CD4-positive, alpha-beta T cell treated with Interleukin-4 for 1 hour (primary cell): Measurements from ENCODE around the gene GBF1.

ENCODE experiments used
- DNase-seq, 2 donors: peaks; one replicate each; pipeline ENCODE4 v3.0.0-alpha.2; 2020 to 2022

The GBF1 gene

DNA sequence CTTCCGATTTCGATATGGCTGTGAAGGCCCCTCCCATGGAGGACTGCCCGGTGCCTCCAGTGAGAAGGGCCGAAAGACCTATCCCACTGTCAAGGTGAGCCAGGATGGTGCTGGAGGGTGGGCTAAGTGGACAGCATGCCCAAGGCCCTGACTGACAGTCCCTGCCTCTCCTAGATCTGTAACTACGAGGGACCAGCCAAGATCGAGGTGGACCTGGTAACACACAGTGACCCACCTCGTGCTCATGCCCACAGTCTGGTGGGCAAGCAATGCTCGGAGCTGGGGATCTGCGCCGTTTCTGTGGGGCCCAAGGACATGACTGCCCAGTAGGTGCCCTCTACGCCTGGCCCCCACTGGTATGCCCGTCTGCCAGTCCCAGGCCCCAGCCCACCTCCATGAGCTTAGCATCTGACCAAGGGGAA, 151.4 kb downstream of the GBF1 start:
- no peak for DNase-seq

DNA sequence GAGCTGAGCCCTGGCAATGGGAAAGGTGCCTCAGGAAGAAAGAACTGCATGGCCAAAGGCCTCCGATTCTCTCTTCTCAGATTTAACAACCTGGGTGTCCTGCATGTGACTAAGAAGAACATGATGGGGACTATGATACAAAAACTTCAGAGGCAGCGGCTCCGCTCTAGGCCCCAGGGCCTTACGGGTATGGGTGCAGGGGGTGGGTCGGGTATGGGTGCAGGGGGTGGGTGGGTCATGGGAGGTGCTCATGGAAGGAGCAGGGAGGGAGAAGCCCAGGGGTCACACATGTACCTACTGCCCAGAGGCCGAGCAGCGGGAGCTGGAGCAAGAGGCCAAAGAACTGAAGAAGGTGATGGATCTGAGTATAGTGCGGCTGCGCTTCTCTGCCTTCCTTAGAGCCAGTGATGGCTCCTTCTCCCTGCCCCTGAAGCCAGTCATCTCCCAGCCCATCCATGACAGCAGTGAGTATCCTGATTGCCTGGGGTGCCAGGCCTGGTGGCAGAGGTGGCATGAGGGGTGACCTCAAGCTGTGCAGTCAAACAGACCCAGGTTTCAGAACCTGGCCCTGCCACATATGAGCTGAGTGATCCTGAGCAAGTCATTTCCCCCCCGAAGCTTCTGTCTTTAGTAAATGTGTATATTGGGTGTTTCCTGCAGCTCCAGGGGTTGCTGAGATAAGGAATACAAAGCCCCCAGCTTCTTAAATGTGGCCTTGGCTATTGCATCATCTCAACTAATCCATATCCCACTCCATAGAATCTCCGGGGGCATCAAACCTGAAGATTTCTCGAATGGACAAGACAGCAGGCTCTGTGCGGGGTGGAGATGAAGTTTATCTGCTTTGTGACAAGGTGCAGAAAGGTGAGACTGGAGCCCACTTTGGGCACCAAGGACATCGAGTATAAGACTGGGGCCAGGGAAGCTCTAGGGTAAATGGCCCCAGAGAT, 152.2 kb downstream of the GBF1 start:
- peak in 1 of 2 donors; percentile 13 for DNase-seq

DNA sequence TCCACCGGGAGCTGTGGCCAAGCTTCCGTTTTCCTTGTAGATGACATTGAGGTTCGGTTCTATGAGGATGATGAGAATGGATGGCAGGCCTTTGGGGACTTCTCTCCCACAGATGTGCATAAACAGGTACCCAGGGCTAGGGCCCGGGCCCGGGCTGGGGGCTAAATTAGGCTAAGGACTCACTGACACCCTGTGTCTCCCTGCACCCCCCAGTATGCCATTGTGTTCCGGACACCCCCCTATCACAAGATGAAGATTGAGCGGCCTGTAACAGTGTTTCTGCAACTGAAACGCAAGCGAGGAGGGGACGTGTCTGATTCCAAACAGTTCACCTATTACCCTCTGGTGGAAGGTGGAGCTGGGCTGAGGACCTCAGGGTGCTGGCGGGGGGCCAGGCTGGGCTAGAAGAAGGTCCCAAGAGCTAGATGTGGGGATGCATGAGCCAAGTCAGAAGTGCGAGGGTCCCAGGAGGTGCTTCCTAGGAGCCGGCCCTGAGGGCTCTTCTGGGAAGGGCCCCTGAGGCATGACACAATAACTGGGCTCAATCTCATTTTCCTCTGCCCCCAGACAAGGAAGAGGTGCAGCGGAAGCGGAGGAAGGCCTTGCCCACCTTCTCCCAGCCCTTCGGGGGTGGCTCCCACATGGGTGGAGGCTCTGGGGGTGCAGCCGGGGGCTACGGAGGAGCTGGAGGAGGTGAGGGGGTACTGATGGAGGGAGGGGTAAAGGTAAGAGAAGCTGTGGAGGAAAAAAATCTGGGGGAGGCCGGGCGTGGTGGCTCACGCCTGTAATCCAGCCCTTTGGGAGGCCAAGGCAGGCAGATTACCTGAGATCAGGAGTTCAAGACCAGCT, 153.1 kb downstream of the GBF1 start:
- peak in 1 of 2 donors; percentile 20 for DNase-seq

DNA sequence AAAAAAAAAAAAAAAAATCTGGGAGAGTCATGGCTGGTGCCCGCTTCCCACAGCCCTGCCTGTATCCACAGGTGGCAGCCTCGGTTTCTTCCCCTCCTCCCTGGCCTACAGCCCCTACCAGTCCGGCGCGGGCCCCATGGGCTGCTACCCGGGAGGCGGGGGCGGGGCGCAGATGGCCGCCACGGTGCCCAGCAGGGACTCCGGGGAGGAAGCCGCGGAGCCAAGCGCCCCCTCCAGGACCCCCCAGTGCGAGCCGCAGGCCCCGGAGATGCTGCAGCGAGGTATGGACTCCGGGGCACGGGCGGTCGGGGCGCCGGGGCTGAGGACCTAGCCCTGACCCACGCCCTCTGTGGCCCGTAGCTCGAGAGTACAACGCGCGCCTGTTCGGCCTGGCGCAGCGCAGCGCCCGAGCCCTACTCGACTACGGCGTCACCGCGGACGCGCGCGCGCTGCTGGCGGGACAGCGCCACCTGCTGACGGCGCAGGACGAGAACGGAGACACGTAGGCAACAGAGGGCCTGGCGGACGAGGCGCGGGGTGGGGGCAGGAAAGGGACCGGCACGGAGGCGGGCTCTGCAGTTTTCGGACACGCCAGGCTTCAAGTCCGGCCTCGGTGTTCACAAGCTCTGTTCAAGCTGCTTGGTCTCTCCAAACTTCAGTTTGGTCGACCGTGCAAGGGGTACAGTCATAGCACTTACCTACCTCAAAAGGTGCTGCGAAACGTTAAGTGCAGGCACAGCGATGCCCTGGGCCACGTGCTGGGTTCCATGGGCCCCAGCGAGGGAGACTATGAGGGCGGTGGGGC, 154.1 kb downstream of the GBF1 start:
- DNase-seq = peak; percentile 90

DNA sequence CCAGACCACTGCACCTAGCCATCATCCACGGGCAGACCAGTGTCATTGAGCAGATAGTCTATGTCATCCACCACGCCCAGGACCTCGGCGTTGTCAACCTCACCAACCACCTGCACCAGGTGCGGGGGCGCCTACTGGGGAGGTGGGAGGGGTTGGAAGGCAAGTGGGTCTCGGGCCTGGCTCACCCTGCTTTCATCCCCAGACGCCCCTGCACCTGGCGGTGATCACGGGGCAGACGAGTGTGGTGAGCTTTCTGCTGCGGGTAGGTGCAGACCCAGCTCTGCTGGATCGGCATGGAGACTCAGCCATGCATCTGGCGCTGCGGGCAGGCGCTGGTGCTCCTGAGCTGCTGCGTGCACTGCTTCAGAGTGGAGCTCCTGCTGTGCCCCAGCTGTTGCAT, 154.7 kb downstream of the GBF1 start:
- peak in 1 of 2 donors; percentile 10 for DNase-seq

DNA sequence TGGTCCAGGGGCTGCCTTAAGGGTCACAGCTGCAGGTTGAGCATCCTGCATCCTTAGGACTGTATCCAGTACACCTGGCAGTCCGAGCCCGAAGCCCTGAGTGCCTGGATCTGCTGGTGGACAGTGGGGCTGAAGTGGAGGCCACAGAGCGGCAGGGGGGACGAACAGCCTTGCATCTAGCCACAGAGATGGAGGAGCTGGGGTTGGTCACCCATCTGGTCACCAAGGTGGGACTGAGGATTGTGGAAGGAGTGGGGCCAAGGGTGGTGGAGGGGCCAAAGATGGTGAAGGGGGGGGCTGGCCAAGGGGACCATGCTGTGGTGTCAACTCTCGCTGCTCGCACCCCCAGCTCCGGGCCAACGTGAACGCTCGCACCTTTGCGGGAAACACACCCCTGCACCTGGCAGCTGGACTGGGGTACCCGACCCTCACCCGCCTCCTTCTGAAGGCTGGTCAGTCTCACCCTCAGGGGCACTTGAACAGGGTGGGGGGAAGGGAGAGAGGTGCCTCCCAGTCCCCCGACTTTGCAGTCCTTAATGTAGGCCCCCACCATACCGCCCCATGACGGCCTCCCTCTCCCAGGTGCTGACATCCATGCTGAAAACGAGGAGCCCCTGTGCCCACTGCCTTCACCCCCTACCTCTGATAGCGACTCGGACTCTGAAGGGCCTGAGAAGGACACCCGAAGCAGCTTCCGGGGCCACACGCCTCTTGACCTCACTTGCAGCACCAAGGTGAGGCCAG, 155.4 kb downstream of the GBF1 start:
- no peak for DNase-seq

DNA sequence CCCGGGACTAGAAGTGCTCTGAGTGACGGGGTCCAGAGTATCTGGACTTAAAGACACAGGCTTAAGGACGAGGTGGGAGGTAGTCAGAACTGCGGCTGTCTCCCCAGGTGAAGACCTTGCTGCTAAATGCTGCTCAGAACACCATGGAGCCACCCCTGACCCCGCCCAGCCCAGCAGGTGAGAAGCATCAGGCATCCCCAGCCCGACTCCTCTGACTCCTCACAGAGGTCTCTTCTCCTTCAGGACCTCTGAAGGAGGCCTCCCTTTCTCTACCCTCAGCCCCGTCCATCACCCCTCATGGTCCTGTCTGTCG, 156.0 kb downstream of the GBF1 start:
- no peak for DNase-seq

DNA sequence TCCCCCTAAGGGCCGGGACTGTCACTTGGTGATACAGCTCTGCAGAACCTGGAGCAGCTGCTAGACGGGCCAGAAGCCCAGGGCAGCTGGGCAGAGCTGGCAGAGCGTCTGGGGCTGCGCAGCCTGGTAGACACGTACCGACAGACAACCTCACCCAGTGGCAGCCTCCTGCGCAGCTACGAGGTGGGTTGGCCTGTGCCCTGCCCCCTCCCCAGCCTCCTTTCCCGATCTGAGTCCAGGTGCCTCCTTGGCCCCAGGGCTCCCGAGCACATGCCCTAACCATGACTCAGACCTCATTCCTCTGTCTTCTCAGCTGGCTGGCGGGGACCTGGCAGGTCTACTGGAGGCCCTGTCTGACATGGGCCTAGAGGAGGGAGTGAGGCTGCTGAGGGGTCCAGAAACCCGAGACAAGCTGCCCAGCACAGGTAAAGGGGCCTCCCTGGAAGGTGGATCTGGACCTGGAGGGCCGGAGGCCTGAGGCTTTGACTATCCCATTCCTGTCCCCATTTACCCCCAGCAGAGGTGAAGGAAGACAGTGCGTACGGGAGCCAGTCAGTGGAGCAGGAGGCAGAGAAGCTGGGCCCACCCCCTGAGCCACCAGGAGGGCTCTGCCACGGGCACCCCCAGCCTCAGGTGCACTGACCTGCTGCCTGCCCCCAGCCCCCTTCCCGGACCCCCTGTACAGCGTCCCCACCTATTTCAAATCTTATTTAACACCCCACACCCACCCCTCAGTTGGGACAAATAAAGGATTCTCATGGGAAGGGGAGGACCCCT, 156.6 kb downstream of the GBF1 start:
- DNase-seq = no peak

DNA sequence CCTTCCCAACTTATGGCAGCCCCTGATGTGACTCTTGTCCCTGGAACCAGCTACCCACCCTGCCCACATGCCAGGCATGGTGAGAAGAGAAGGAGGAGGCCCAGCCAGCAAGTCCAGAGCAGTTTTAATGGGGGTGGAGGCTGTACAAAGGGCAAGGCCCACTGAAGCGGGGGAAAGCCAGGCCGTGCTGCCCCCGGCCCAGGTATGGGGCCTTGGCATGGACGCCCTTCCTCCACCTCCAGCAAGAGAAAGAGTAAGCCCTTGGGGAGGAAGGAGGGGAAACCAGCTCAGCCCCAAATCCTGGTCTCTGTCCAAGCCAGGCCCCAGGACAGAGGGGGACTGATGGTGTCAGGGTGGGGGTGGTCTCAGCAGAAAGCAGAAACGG, 157.2 kb downstream of the GBF1 start:
- DNase-seq = no peak

DNA sequence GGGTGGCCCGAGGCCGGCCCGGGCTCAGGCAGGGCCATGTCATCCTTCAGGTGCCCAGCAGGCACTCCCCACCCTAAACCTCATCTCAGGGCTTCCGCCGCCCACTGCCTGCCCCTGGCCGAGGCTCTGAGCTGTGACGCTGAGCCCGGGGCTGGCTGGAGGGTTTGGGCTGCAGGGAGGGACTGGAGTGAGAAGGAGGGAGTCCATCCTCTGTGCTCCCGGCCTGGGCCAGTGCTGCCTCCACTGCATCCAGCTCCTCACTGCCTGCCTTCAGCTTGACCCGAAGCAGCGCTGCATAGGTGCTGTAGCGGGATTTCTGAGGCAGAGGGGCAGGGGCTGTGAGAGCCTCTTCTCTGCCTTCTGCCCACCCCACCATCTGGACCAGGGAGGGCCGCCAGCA, 157.8 kb downstream of the GBF1 start:
- peak in 1 of 2 donors; percentile 22 for DNase-seq

DNA sequence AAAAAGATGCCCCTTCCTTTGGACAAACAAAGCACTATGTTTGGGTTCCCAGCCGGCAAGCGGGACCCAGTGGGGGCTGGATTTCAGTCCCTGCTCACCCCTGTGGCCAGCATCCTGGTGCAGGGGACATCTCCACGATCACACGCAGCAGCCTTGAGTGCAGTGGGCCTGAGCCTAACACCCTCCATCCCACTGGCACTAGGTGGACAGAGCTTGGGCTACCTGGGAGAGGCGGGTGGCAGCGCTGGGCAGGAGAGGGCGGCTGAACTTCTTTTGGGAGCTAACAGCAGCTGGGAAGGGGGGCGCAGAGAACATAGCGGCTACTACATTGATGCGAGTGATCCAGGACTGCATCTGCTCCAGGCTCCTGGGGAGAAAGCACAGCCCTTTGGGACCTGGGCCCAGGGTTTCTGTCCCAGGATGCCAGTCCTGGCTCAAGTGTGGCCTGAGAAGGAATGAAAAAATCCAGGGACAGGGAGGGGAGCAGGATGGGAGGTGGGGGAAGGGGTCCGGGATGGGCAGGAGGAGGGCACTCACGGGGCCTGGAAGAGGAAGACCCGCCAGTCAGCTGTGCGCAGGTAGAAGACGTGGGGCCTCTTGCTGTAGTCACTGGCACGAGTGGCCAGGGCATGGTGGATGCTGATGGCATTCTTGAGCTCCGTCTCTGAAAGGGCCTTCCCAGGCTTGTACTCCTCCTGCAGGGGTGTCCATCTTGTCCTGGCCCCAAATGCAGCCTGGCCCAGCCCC, 159.2 kb downstream of the GBF1 start:
- peak; percentile 41 to 45 for DNase-seq

DNA sequence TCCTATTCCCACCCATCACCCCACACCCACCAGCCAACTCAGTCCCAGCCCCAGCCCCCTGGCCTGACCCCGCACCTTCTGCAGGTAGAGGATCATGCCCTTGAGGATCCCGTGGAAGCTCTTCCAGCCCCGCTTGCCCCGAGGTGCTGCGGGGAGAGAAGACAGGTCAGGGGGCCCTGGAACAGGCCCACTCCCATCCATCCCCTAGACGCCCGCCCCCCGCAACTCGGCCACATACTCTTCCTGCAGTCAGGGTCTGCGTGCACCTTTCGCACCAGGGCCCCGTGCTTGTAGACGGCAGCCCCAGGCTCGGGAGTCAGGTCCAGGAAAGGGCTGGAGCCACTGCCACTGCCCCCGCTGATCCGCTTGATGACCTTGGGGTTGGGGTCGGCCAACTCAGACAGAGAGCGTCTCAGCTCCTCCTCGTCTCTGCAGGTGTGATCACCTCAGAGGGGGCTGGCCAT, 159.8 kb downstream of the GBF1 start:
- DNase-seq = peak in 1 of 2 donors; percentile 34

DNA sequence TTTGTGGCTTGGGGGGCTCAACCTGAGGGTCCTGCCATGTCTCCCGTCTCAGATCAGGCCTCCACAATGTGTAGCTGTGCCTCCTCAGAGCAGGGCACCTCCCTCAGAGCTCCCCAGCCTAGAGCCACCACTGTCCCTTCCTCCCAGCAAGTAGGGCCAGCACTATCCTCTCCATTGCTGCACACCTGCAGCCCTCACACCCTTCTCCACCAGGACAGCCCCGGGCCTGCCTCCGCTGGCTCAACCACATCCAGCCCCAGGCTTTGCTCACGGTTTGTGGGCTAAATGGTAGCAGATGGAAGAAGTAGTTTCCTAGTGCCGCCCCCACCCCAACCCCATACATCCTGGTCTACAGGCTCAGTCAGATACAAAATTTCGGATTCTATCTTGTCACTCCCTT, 160.3 kb downstream of the GBF1 start:
- DNase-seq = peak in 1 of 2 donors; percentile 42

DNA sequence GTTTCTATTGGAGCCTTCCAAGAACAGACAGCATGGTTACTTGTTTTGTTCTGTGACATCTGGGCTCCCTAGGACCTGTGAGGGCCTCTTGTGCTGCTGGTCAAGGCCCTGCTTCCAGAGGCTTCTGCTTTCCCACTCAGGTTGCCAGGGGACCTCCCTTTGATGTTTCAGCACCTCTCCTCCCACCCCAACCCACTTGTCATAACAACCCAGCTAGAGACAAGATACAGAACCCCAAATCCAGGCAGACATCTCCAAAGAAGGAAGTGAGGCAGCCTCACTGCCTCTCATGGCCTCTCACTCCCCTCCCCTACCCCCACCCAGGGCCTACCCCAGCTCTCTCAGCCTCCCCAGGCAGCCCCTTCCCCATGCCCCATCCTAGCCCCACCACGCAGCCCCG, 161.5 kb downstream of the GBF1 start:
- peak in 1 of 2 donors; percentile 19 for DNase-seq

DNA sequence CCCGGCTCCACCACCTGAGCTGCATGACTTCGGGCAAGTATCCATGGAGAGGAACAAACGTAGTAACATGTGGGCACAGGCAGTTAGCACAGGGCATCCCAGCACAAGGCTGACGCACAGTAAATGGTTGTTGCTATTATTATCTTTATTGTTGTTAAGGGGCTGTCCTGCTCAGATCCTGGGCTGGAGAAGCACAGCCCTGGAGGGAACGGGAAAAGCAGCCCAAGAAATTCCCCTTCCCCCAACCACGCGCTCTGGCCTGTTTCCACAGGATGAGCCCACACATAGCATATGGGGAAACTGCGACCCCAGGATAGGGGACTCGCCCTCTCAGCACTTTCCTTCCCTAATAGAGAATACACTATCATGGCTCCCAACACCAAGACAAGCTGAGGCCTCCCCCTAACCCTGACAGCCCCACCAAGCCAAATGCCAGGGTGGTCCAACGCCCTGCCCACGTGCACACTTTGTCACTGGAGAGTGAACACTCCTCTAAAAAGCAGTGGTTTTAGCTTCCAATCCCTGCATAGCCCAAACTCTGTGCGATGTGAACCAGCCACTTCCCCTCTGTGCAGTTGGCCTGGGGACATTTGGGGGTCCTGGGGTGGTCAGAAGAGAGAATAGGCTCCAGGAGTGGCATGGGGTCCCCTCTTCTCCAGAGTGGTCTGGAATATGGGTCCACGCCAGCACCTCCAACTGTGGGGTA, 162.2 kb downstream of the GBF1 start:
- DNase-seq = peak in 1 of 2 donors; percentile 11

DNA sequence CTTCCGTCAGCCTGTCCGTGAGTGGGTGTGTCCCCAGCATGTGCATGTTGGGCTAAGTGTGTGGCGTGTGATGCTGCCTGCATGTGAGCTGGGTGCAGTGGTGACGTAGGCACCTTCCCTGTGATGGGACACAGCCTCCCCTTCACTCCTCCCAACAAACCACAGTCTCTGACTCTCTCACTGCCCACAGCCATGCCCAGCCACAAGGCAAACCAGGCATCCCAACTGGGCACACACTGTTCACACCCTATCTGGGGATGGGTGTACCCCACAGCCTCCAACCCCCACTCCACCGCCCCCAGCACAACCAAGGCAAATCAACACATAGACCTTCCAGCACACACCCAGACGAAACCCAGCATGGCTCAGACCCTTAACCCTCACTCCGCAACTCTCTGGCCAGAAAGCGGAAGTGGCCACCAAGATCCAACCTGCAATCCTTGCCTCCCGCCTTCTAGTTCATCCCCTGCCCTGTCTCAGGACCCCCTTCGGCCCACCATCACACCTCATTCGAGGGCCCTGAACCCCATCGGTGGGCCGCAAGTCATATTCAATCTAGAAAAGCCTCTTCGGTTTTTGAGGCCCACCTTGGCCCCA, 162.9 kb downstream of the GBF1 start:
- peak in 1 of 2 donors; percentile 24 for DNase-seq

DNA sequence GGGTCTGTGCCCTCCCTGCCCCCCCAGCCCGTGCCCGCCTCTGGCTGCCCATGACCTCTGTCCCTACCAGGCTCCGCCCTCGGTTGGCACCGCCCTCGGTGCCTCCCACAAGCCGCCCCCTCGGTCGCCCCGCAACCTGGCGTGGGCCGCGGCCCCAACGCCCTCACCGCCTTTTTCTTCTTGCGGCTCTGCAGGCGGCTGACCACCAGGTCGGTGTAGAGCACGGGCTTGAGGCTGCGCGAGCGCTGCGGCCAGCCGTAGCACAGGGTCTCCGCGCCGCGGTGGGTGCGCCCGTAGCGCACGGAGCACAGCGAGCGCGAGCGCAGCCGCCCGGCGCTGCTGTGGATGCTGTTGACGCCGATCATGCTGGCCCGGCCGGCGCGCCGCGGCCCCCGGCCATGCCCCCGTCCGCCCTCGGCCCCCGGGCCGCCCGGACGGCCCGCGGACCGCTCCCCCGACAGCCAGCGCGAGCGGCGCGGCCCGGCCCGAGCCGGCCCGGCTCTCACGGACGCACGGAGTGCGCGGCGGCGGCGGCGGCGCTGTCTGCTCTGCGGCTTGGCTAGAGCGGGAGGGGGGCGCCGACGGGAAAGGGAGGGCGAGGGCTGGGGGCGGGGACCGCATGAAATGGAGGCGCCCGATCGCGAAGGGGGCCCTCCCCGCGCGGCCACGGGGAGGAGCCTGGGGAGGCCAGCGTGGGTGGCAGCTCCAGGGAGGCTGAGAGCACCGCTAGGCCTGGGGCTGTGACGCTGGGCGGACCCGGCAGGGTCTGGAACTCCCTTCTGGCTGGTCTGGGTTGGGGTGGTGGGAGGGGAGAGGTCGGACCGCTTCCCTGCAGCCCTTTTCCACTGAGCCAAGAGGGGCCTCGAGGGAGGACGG, 163.6 kb downstream of the GBF1 start:
- DNase-seq = peak; percentile 73 to 74
